NCI-H345 (cell line): Measurements from ENCODE around the gene EVPLL.
"Not testable (repeated sequence)": the region's sequence is repeated elsewhere in the genome, so short reads cannot be mapped to it uniquely, and the experiment has no call there.

Experiments used
- DNase-seq: peaks from one replicate; lab custom pipeline; 2025; lab: John Stamatoyannopoulos, UW

Gene EVPLL

DNA sequence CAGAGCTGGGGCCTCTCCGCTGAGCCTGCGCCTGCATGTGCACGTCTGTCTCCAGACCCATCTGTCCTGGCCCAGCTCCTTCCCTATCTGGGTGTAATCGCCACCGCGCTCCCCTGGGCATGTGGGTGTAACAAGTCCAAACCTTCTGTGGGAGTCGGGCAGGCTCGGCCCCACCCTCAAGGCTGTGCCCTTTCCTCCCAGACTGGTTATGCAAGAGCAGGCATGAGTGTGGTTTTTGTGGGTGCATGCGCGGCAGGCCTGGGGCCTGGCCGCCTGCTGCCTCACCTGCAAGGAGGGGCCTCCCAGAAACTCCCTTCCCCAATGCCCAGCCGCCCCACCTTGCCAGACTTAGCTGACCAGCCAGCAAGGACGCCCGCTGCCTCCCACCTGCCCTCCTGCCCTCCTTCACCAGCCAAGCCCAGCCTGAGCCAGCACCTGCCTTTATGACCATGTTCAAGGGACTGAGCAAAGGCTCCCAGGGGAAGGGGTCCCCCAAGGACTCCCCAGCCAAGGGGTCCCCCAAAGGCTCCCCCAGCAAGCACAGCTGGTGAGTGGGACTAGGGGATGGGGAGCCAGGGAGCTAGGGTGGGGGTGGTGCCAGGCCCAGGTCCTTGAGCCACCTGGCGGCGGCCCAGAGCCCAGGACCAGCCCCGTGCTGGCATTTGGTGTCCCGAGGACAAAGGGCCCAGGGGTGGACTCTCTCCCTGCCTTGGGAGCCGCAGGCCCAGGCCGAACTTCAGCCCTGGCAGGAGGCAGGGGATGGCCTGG is at the start of gene EVPLL:
Gene EVPLL (plus strand): TSS at position 342 of the 768 bp plus-strand sequence. CDS start 3,160 bp downstream, outside the sequence.
- DNase-seq: no peak

DNA sequence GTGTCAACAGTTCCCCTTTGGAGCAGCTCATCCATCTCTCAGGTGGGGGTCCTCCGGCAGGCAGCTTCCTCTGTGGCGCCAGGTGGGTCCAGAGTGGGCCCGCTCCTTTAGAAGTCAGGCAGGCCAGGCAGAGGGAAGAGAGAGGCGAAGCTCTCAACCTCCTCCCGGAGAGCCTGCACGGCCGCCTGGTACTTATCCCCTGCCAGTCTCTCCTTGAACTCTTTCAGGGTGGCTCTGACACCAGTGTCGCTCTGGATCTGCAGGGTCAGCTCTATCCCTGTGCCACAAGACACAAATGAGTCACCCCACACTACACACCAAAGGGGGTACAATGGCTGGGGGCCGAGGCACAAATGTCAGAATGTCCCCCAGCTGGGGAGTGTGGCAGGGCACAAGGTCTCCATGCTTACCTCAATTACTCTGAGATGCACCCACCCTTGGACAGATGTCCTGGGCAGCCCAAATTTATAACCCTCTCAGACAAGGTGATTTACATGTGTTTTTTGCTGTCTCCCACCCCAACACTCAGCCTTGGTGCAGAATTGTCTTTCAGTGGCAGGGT is 48.9 kb upstream of the EVPLL start:
- no peak for DNase-seq

DNA sequence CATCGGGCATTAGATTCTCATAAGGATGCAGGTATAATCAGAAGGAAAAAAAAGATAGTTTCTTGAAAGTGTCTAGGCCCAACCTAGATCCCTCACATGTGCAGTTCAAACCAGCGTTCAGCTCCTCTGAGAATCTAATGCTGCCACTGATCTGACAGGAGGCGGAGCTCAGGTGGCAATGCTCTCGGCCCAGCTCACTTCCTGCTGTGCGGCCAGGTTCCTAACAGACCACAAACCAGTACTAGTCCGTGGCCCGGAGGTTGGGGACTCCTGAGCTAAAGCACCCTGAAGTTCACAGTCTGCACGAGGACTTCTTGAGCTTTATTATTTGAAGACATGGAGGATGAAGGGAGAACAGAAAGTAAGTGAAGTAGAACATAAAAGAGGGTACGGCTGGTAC is 45.7 kb upstream of the EVPLL start:
- no peak for DNase-seq

DNA sequence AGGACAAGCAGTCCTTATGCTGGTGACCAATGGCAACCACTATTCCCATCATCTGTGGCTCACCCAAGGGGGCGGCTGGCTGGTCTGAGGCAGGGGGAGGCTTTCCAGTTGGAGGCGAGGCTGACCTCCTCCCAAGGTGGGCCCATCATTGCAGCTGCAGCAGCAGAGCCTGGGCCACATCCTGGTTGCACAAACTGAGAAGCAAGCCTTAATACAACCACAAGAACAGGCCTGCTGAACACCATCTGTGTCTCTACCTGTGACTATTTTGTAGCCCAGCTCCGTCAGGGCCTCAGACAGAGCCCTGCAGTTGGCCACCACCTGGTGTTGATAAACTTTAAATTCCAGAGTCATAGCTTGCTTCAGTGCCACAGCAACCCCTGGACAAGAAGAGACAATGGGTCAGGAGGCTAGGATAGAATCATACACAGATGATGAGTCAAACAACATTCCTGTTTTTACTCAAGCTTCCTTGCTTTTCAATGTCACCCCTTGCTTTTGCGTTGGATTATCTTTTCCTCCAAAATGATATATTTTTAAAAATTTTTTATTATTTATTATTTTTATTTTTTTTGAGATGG is 44.6 kb upstream of the EVPLL start:
- DNase-seq: no peak

DNA sequence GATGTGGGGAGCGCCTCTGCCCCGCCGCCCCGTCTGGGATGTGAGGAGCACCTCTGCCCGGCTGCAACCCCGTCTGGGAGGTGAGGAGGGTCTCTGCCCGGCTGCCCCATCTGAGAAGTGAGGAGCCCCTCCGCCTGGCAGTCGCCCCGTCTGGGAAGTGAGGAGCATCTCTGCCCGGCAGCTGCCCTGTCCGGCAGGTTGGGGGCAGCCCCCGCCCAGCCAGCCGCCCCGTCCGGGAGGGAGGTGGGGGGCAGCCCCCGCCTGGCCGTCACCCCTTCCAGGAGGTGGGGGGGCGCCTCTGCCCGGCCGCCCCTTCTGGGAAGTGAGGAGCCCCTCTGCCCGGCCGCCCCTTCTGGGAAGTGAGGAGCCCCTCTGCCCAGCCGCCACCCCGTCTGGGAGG is 39.4 kb upstream of the EVPLL start:
- DNase-seq: not testable (repeated sequence)

DNA sequence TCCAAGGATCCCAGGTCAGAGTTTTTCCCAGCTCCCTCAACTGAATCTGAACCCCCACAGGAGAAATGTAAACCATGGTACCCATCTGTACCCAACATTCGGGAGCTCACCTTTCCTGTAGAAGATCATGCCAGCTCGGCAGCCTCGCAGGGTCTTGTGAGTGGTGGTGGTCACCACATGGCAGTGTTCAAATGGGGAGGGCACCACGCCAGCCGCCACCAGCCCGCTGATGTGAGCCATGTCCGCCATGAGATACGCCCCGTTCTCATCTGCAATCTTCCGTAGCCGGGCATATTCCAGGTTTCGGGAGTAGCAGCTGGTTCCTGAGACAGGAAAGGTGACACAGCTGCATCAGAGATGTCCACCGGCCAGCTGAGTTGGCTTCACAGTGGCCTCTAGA is 37.6 kb upstream of the EVPLL start:
- DNase-seq: no peak

DNA sequence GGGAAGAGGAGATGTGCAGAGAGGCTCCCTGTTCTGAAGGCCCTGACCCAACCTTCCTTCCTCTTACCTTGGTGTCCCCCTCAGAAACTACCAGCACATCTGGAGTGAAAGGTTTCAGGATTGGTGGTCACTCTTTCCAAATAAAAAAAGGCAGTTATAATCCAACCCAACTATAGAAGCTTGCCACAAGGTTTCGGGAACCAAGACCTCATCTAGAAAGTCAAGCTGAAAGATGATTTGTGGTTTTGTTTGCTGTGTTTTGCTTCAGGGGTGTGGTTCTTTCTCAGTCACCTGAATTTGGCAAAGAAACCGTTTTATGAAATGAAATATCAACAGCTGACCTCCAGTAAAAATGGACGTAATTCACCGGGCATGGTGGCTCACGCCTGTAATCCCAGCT is 33.6 kb upstream of the EVPLL start:
- DNase-seq: no peak

DNA sequence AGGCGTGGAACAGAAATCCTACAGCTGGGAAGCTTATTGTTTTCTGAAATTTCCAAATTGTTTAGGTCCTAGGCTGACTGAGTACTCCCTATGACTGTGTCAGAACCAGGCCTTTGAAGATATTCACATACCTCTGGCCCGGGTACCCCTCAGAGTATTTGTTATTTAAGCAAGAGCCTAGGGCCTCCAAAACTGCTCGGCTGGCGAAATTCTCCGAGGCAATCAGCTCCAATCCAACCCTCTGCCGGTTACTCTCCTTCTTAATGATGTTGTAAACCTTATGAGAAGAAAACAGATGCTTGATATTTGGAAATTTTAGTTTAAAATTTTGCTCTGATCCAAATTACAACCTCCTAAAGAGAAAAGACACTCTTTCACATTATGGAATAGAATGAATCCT is 24.0 kb upstream of the EVPLL start:
- no peak for DNase-seq

DNA sequence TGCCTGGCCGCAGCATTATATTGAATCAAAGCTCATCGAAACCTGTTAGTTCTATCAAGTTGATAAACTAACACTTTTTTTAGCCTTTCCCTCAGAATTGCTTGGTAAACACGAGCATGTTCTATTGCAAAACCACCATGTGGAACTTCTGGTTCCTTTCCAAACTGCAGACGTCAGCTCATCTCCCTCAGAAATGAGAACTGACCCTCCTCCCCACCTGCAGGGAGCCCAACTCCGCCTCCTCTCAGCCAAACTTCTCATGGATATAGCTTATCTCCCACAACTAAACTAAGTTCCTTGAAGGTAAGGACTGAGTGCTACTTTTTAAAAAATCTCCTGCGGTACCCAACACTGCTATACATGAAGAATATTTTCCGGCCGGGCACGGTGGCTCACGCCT is 21.0 kb upstream of the EVPLL start:
- DNase-seq: no peak

DNA sequence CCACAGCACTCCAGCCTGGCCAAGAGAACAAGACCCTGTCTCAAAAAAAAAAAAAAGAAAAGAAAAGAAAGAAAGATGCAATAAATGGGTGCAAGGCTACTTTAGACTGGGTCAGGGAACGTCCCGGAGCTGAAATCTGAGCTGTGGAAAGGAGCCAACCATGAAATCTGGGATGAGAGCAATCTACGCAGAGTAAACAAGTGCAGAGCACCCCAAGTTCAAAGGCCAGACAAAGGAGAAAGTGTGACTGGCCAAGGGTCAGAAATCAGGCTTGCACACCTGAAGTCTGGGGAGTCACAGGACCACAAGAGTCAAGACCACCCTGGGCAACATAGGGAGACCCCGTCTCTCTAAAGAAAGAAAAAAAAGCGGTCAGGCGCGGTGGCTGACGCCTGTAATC is 17.1 kb upstream of the EVPLL start:
- no peak for DNase-seq

DNA sequence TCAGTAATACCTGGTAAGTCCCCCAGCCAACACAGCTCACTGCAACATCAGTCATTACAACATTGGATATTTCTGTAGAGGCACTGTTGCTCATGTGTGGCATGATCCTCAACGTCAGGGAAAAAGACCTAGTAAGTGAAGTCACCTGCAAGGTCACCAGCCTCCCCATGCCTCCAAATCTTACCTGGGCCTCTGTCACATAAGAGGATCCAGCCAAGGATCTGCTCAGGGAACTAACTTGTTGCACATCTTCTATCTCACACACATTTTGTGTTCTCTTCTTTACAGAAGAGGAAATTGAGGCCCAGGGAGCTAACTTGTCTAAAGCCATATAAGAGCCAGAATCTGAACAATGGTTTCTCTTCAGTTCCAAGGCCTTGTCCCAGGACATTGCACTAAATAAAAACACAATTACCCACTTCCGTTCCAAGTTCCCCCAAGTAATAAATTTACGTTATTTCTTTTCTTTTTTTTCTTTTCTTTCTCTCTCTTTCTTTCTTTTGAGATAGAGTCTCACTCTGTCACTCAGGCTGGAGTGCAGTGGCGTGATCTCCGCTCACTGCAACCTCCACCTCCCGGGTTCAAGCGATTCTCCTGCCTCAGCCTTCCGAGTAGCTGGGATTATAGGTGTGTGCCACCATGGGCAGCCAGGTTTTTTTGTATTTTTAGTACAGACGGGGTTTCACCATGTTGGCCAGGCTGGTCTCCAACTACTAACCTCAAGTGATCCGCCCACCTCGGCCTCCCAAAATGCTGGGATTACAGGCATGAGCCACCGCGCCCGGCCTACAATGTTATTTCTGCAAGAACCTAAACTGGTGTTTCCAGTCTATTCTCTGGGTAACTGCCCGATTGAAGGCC is 15.5 kb upstream of the EVPLL start:
- no peak for DNase-seq

DNA sequence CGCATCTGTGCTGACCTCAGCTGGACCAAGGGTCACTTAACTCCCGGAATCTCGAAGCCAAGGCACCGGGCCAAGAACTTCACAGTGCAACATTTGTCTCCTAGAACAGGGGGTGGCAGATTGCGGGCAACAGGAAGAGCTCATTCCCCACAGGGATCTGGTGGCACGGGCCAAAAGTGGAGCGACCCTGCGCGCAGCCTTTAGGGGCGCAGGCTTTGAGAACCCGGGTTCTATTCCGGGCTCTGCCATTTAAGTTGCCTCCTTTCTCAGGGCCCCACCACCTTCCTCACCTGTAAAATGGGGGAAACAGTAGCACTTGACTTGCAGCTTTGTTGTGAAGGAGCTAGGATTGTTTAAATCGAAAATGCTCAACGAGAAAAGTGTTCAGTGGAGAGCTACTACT is 14.9 kb upstream of the EVPLL start:
- DNase-seq: no peak

DNA sequence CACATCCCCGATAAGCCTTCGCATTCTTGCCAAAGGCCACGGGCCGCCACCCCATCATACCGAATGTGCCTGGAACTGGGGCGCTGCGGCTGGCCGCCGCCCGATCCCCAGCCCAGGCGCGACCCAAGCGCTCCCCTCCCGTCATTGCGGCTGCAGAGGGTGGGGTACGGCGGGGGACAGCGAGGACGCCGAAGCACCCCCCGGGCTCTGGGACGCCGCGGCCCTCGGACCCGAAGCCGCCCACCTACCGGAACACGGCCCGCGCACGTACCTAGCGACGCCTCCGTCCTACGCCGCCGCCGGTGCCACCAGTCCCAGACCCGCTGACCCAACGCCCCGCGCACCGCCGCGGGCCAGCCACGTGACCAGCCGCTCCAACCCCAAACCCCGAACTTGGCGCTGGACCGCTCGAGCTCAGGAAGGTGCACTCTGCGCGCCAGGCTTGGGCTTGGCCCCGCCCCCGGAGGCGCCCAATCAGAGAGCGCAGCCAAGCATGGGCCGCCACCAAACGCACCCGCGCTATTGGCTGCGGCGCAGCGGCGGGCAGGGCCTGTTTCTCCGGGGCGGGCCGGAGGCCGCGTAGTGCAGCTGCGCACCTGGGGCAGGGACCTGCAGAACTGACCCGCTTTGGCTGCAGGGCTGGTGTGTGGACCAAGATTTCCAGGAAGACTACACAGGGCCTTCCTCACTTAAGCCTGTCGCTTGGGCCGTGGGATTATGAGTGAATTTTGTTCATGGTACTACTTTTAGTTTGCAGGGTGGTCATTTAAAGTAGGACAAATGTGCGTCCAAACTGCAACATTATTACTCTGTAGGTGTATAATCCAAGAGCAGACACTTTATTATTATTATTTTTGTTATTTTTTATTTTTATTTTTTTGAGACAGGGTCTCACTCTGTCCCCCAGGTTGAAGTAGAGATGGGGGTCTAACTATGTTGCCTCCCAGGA is 14.2 kb upstream of the EVPLL start, which contains the start of gene SHMT1:
Gene SHMT1 (minus strand): TSS at position 450 of the 949 bp plus-strand sequence. CDS start 7,569 bp downstream, outside the sequence.
- DNase-seq: peak; percentile 93

DNA sequence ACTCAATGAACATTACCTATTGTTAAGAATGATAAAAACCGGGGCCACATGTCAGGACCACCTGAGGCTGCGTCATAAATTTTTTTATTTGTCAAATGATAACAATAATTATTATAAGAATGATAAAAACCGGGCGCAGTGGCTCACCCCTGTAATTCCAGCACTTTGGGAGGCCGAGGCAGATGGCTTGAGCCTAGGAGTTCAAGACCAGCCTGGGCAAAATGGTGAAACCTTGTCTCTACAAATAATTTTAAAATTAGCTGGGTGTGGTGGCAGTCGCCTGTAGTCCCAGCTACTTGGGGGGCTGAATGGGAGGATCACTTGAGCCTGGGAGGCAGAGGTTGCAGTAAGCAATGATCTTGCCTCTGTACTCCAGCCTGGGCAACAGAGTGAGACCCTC is 13.4 kb upstream of the EVPLL start:
- DNase-seq: no peak

DNA sequence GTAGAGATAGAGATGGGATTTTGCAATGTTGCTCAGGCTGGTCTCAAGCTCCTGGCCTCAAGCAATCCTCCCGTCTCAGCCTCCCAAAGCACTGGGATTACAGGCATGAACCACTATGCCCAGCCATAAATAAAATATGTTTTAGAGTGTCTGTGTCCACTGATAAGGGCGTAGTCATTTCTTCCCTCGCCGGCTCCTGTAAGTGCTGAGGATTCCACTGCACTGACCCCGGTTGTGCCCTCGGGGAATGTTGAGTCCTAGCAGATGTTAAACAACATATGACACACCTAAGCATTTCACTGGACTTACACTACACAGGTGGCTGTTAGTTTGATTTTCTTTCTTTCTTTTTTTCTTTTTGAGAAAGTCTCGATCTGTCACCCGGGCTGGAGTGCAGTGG is 8.6 kb upstream of the EVPLL start:
- DNase-seq: no peak

DNA sequence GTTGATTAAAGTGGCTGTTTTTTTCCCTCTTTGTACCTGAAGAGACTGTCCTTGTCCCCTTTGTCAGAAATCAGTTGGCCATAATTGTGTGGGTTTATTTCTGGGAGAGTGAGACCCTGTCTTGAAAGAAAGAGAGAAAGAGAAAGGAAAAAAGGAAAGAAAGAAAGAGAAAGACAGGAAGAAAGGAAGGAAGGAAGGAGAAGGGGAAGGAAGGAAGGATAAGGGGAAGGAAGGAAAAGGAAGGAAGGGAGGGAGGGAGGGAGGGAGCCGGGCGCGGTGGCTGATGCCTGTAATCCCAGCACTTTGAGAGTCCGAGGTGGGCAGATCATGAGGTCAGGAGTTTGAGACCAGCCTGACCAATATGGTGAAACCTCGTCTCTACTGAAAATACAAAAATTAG is 6.8 kb upstream of the EVPLL start:
- no peak for DNase-seq

DNA sequence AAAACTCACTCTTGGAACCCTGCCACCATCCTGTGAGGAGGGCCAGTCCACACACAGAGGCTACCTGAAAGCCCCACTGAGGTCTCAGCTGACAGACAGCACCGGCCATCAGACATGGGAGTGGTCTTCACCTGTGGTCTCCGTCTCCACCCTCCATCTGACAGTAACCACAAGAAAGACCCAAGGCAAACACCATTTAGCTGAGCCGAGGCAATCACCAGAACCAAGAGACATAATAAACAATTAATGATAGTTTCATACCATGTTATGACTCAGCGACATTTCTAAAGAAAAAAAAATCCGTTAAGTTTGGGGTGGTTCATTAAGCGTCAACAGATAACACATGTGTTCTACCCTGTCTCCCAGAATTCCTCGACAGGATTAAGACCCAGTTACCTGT is 6.1 kb upstream of the EVPLL start:
- DNase-seq: no peak

DNA sequence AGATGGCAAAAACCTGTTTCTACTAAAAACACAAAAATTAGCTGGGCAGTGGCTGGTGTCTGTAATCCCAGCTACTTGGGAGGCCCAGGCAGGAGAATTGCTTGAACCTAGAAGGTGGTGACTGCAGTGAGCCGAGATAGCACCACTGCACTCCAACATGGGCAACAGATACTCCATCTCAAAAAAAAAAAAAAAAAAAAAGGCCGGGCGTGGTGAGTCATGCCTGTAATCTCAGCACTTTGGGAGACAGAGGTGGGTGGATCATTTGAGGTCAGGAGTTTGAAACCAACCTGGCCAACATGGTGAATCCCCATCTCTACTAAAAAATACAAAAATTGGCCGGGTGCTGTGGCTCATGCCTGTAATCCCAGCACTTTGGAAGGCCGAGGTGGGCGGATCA is 4.4 kb upstream of the EVPLL start:
- not testable (repeated sequence) for DNase-seq

DNA sequence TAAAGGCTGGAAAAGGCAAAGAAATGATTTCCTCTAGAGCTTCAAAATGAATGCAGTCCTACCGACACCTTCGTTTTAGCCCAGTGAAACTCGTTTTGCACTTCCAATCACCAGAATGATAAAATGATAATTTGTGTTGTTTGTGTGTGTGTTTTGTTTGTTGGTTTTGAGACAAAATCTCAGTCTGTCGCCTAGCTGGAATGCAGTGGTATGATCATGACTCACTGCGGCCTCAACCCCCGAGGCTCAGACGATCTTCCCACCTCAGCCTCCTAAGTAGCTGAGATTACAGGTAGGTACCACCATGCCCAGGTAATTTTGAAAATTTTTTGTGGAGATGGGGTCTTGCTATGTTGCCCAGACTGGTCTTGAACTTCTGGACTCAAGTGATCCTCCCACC is 3.4 kb upstream of the EVPLL start:
- DNase-seq: no peak

DNA sequence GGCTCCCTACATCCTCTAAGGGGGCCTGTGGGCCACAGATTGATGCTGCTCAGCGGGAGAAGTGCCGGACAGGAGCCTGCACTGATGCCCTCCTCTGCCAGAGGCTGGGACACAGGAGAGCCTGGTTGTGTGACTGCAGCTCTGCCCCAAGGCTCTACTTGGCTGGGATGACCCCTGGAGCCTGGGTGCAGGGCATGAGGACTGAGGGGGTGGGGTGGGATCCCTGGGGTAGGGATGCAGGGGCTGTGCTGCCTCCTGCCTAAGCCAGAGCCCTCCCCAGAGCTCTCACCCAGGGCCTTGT is 577 bp downstream of the EVPLL start:
- no peak for DNase-seq

DNA sequence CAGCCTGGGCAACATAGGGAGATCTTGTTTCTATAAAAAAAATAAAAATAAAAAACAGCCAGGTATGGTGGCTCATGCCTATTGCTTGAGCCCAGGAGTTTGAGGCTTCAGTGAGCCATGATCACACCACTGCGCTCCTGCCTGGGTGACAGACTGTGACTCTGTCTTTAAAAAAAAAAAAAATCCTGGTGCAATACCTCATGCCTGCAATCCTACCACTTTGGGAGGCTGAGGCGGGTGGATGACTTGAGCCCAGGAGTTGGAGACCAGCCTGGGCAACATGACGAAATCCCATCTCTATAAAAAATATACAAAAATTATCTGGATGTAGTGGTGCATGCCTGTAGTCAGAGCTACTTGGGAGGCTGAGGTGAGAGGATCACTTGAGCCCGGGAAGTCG is 1.0 kb downstream of the EVPLL start:
- not testable (repeated sequence) for DNase-seq
